ENCODE data around the gene MZB1.
A peak's percentile ranks its signal among the peaks of the same experiment; 100 is the strongest.
"Not testable (repeated sequence)": the region's sequence is repeated elsewhere in the genome, so short reads cannot be mapped to it uniquely, and the experiment has no call there.

The MZB1 gene

GRCh38 chr5:139371482-139372435 lies 18.0 kb downstream of the MZB1 start:
- no peak for DNase-seq

- no peak for DNase-seq
These were observed 20.5 kb downstream of the MZB1 start for GRCh38 chr5:139369181-139369580.

- DNase-seq = no peak
These were observed 21.1 kb downstream of the MZB1 start for GRCh38 chr5:139368613-139369012.

GRCh38 chr5:139364466-139364865 lies 25.2 kb downstream of the MZB1 start:
- no peak for DNase-seq

- no peak for DNase-seq
These were observed 25.8 kb downstream of the MZB1 start for GRCh38 chr5:139363937-139364336.

- DNase-seq = no peak
These were observed 27.8 kb downstream of the MZB1 start for GRCh38 chr5:139361835-139362429.

- no peak for DNase-seq
These were observed 29.3 kb downstream of the MZB1 start for GRCh38 chr5:139360384-139360783.

GRCh38 chr5:139358064-139358463 lies 31.6 kb downstream of the MZB1 start:
- no peak for DNase-seq

- DNase-seq = not testable (repeated sequence)
These were observed 33.8 kb downstream of the MZB1 start for GRCh38 chr5:139355900-139356299.

GRCh38 chr5:139354186-139354585 lies 35.5 kb downstream of the MZB1 start:
- no peak for DNase-seq

GRCh38 chr5:139347863-139348262 lies 41.9 kb downstream of the MZB1 start:
- DNase-seq = not testable (repeated sequence)

- not testable (repeated sequence) for DNase-seq
These were observed 44.3 kb downstream of the MZB1 start for GRCh38 chr5:139345442-139345841.

GRCh38 chr5:139344177-139344576 lies 45.5 kb downstream of the MZB1 start:
- no peak for DNase-seq

- no peak for DNase-seq
These were observed 46.2 kb downstream of the MZB1 start for GRCh38 chr5:139343476-139343875.

GRCh38 chr5:139342423-139342723 lies 47.3 kb downstream of the MZB1 start:
- DNase-seq = no peak

- peak; percentile 91 for DNase-seq
These were observed 47.9 kb downstream of the MZB1 start, which contains the start of gene PAIP2 for GRCh38 chr5:139341689-139342422. Gene PAIP2 (plus strand): TSS chr5:139341854. CDS start chr5:139363785, 21,931 bp downstream.

GRCh38 chr5:139341187-139341688 lies 48.5 kb downstream of the MZB1 start:
- no peak for DNase-seq

- DNase-seq = no peak
These were observed 49.7 kb downstream of the MZB1 start for GRCh38 chr5:139340051-139340450.
